Right atrium auricular region (tissue), 2 donors: Measurements from ENCODE around the gene CDCA5. TPM values are rescaled to one million over a fixed set of nuclear protein-coding genes. Genes with fewer than 3 reads are reported as not detected.

Experiments used
- DNase-seq: peaks from one replicate; pipeline ENCODE4 v3.0.0-alpha.2; 2019; ENCODE audit warnings: low spot score
- H3K27ac ChIP-seq, 2 donors: fragments of 200-600 bp; sonication (generic); 1 replicate in 1 of 2; 2 replicates in 1 of 2; pipeline ENCODE4 v1.5.1; 2016 to 2019
- H3K27me3 ChIP-seq, 2 donors: fragments of 200-600 bp; sonication (generic); one replicate each; pipeline versions ENCODE4 v1.5.1 to v1.6.0; 2017 to 2019
- H3K36me3 ChIP-seq: fragments of 200-600 bp; sonication (generic); one replicate; pipeline ENCODE4 v1.5.1; 2016
- H3K4me1 ChIP-seq, 2 donors: fragments of 200-600 bp; sonication (generic); one replicate each; pipeline versions ENCODE4 v1.5.1 to v1.6.0; 2017 to 2019
- H3K4me3 ChIP-seq, 2 donors: fragments of 200-600 bp; sonication (generic); 1 replicate in 1 of 2; 2 replicates in 1 of 2; pipeline ENCODE4 v1.5.1; 2017 to 2019; ENCODE audit warnings: mild to moderate bottlenecking in 1 of 2, moderate library complexity in 1 of 2
- H3K9me3 ChIP-seq, 2 donors: fragments of 200-600 bp; sonication (generic); one replicate each; pipeline ENCODE4 v1.5.1; 2019
- total RNA-seq, 2 donors: library from RNA; depleted of rRNA; stranded (reverse); fragments of >200 nt; gene quantifications; one replicate each; pipeline ENCODE4 v1.1.0, GENCODE V29; 2016
- TF ChIP-seq, protein P1 (sequence below), 2 donors: fragments of 200-600 bp; sonication (generic); IDR thresholded peaks; one replicate each; pipeline ENCODE4 v1.5.1; 2019; ENCODE audit warnings: antibody characterized with exemption in 2 of 2

CDCA5 gene
- total RNA-seq, 2 donors from 2014 or later = 0.16 to 0.52 TPM

DNA sequence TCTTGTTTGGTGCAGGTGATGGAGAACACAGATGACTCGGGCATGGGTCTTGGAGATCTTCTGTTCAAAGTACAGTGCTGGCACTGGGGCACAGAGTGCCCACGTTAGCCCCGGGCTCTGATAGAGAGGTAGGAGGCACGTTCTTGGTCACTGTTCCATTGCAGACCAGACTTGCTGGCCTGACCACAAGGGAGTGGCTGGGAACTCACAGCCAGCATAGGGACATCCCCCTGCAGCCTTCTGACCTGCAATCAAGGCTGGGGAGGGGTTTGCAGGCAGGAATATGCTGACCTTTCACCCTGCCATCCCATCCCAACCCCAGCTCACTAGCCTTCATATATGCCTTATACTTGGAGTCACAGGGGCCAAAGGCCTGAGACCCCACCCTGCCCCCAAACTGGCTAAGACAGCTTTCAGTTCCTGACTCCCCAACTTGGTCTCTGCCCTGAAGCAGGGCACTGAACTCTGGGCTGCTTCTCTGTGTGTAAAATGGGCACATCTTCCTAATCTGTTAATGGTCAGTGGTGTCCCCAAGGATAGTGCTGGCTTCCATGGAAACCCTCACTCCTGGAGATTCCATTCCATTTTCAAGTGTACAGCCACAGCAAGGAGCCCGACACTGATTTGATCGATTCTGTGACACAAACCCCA lies 42.9 kb upstream of the CDCA5 start:
- TF ChIP-seq, protein P1, sequence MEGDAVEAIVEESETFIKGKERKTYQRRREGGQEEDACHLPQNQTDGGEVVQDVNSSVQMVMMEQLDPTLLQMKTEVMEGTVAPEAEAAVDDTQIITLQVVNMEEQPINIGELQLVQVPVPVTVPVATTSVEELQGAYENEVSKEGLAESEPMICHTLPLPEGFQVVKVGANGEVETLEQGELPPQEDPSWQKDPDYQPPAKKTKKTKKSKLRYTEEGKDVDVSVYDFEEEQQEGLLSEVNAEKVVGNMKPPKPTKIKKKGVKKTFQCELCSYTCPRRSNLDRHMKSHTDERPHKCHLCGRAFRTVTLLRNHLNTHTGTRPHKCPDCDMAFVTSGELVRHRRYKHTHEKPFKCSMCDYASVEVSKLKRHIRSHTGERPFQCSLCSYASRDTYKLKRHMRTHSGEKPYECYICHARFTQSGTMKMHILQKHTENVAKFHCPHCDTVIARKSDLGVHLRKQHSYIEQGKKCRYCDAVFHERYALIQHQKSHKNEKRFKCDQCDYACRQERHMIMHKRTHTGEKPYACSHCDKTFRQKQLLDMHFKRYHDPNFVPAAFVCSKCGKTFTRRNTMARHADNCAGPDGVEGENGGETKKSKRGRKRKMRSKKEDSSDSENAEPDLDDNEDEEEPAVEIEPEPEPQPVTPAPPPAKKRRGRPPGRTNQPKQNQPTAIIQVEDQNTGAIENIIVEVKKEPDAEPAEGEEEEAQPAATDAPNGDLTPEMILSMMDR (IDR thresholded peaks at IDR 0.05) = no peak
- H3K36me3 ChIP-seq = peaks cover 72% of the 10 kb centered on the region
- peaks cover 0 to 13% of the 10 kb centered on the region in 2 donors for H3K4me1 ChIP-seq
- H3K9me3 ChIP-seq = no peaks in the 10 kb centered on the region
- H3K4me3 ChIP-seq = no peak overlapping the region
- no peak overlapping the region for H3K27ac ChIP-seq
- H3K27me3 ChIP-seq = no peaks in the 10 kb centered on the region
- DNase-seq = no peak

DNA sequence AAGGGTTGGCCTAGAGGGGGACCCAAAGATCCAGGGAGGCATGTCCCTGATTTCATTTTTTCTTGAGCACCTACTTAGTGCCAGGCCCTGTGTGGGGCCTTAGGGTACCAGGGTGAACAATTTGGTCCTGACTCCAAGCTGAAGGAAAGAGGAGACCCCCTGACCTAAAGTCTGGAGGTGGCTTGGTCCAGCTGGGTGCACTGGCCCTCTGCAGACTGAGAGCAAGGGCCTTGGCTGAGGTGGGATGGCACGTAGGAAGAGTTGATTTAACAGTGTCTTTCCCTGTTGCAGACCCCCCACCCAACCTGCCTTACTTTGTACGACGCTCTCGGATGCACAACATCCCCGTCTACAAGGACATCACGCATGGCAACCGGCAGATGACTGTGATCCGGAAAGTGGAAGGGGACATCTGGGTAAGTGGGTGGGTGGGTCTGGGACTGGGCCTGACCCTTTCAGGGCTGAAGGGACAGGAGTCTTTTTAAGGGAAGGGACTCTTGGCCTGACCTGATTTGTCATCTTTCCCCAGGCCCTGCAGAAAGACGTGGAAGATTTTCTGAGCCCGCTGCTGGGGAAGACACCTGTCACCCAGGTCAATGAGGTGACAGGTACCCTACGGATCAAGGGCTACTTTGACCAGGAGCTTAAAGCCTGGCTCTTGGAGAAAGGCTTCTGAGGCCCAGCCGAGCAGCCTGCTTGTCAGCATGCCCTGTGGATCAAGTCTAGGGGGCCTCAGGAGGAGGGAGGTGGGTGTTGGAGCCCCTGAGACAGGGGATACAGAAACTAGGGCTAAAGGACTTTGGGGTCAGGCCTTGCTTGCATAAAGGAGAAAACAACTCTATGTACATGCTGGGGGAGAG lies 41.6 kb upstream of the CDCA5 start:
- no peaks in the 10 kb centered on the region for H3K27me3 ChIP-seq
- H3K36me3 ChIP-seq = peaks cover 66% of the 10 kb centered on the region
- peaks cover 0 to 23% of the 10 kb centered on the region in 2 donors for H3K4me1 ChIP-seq
- H3K9me3 ChIP-seq = no peaks in the 10 kb centered on the region
- H3K27ac ChIP-seq = no peak overlapping the region
- no peak for DNase-seq
- TF ChIP-seq, protein P1 (IDR thresholded peaks at IDR 0.05) = no peak
- H3K4me3 ChIP-seq = no peak overlapping the region

DNA sequence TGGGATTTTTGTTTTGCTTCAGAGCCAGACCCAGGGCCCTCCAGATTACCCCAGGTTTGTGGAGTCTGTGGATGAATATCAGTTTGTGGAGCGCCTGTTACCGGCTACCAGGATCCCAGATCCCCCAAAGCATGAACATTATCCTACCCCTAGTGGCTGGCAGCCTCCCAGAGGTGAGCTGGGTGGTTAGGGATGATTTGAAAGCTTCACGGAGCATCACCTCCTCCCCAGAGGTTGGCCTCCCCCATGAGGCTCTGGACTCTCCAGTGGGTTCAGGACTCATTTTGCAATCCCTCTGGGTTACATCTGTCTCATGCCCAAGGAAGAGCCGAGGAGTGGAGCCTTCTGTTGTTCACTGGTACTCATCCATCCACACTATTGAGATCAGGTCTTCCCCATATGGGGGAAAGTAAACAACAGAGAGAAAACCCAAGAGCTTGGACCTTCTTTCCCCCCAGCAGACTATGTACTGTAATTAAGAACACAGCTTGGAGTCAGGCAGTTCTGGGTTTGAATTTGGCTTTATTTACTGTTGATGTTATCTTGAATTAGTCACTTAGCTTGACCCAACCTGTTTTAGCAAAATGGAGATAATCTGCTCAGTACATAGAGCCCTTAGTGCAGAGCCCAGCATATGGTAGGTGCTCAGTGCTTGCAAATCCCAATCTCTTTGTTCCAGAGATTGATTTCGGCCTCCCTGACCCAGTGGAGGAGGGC lies 40.8 kb upstream of the CDCA5 start:
- Histone ChIP-seq H3K4me3 (no peak overlapping the region), H3K36me3 (peaks cover 65% of the 10 kb centered on the region), H3K27me3 (no peaks in the 10 kb centered on the region), H3K9me3 (no peaks in the 10 kb centered on the region), H3K4me1 (peaks cover 0 to 23% of the 10 kb centered on the region in 2 donors), H3K27ac (no peak overlapping the region)
- DNase-seq = no peak
- TF ChIP-seq, protein P1 (IDR thresholded peaks at IDR 0.05) = no peak

DNA sequence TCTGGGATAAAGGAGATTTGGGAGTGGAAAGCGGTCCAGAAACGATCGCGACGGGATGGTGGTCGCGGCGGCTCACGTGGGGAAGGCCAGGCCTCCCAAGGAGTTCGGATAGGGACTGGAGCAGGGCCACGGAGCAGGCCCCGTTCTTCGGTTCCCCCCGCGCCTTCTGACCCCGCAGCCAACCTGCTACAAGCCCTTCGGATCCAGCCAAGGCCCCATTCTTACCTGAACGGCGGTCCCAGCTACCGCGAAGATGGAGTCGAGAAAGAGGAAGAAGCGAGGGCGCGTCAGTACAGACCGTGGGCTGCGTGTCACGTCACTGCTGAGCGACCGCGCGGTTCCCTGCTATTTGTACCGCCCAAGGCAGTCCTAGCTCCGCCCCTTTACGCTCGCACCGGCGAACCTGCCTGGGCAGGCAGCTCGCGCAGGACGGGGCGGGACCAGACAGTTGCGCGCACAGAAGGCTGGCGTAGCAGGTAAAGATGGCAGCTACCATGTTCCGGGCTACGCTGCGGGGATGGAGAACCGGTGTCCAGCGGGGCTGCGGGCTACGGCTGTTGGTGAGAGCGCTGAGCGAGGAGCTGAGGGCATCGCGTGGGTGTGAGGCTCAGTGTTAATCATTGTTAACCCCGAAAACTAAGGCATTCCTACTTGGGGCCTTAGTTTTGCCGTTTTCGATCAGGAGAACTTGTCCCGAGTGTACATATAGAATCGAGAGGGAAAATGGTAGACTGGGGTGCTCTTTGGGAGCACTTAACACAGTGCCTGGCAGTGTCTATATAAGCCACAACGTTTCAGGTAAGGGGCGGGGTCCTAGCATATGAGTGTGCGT lies 38.2 kb upstream of the CDCA5 start, which contains the start of the genes FAU and MRPL49:
TSS of gene FAU (minus strand) at position 270 of the 832 bp plus-strand sequence. CDS start 321 bp downstream, outside the sequence.
TSS of gene MRPL49 (plus strand) at position 457 of the 832 bp plus-strand sequence. CDS start at position 483, 26 bp downstream.
- H3K36me3 ChIP-seq = peaks cover 57% of the 10 kb centered on the region

More for the DNA sequence above, 38.2 kb upstream of the CDCA5 start, which contains the start of the genes FAU and MRPL49:
- TF ChIP-seq, protein P1 (IDR thresholded peaks at IDR 0.05) = no peak
- DNase-seq = peak; percentile 98
- Histone ChIP-seq H3K9me3 (no peaks in the 10 kb centered on the region), H3K27ac (peak within 1 kb of the TSS; percentile 91 to 92), H3K4me1 (peaks cover 0 to 31% of the 10 kb centered on the region in 2 donors), H3K4me3 (peak within 1 kb of the TSS; percentile 85 to 96), H3K27me3 (no peaks in the 10 kb centered on the region)
